ENCODE results near the gene C1QB. TPM values are rescaled to one million over a fixed set of nuclear protein-coding genes. Genes with fewer than 3 reads are reported as not detected.

C1QB gene
- 100 to 1,000 TPM; 106 to 151 TPM for total RNA-seq

- 81% methylated on average over 12 of the region's 13 CpGs for WGBS
- Histone ChIP-seq H3K36me3 (no peaks in the 10 kb centered on the region), H3K27me3 (replicated peaks; ENCODE audit: insufficient read depth) (no peaks in the 10 kb centered on the region), H3K27ac (no peak within 1 kb of the TSS), H3K4me1 (replicated peaks) (no peaks in the 10 kb centered on the region), H3K9me3 (no peaks in the 10 kb centered on the region), H3K4me3 (no peak within 1 kb of the TSS)
- intact Hi-C loops (cut with DNase I), result no loop called here
- no peak for DNase-seq (ENCODE audit: low spot score)
- TF ChIP-seq POLR2A (IDR thresholded peaks at IDR 0.05) (no peak), CTCF (IDR thresholded peaks at IDR 0.05) (no peak), POLR2AphosphoS5 (IDR thresholded peaks at IDR 0.05) (no peak)
Measured at GRCh38 chr1:22652881-22653316, at the start of gene C1QB. C1QB (plus strand) TSS chr1:22653236; CDS start chr1:22659463, 6,227 bp downstream.

- TF ChIP-seq CTCF (IDR thresholded peaks at IDR 0.05), result no peak
- TF ChIP-seq POLR2AphosphoS5 (IDR thresholded peaks at IDR 0.05), result no peak
- no peak for TF ChIP-seq POLR2A (IDR thresholded peaks at IDR 0.05)
- no peak overlapping the region for H3K27ac ChIP-seq
- H3K36me3 ChIP-seq, result no peaks in the 10 kb centered on the region
- no peak for DNase-seq (ENCODE audit: low spot score)
- H3K4me1 ChIP-seq (replicated peaks), result no peaks in the 10 kb centered on the region
- peaks cover 8% of the 10 kb centered on the region for H3K27me3 ChIP-seq (replicated peaks; ENCODE audit: insufficient read depth)
- no peak overlapping the region for H3K4me3 ChIP-seq
- intact Hi-C loops (cut with DNase I), result no loop called here
- WGBS, result 41% methylated on average over 4 of the region's 4 CpGs
- H3K9me3 ChIP-seq, result no peaks in the 10 kb centered on the region
Measured at GRCh38 chr1:22606161-22606560, 46.9 kb upstream of the C1QB start.

- WGBS, result 5% methylated on average over 10 of the region's 10 CpGs
- Histone ChIP-seq H3K4me3 (no peak overlapping the region), H3K27me3 (replicated peaks; ENCODE audit: insufficient read depth) (peaks cover 8% of the 10 kb centered on the region), H3K27ac (no peak overlapping the region), H3K36me3 (no peaks in the 10 kb centered on the region), H3K4me1 (replicated peaks) (no peaks in the 10 kb centered on the region), H3K9me3 (no peaks in the 10 kb centered on the region)
- no peak for DNase-seq (ENCODE audit: low spot score)
- intact Hi-C loops (cut with DNase I), result no loop called here
- TF ChIP-seq POLR2A (IDR thresholded peaks at IDR 0.05) (no peak), POLR2AphosphoS5 (IDR thresholded peaks at IDR 0.05) (no peak), CTCF (IDR thresholded peaks at IDR 0.05) (no peak)
Measured at GRCh38 chr1:22607154-22607553, 45.9 kb upstream of the C1QB start.

GRCh38 chr1:22608361-22608760 is 44.7 kb upstream of the C1QB start:
- no peak for DNase-seq (ENCODE audit: low spot score)
- no peak overlapping the region for H3K4me3 ChIP-seq
- no peak for TF ChIP-seq POLR2A (IDR thresholded peaks at IDR 0.05)
- no peak for TF ChIP-seq CTCF (IDR thresholded peaks at IDR 0.05)
- TF ChIP-seq POLR2AphosphoS5 (IDR thresholded peaks at IDR 0.05), result no peak
- H3K27me3 ChIP-seq (replicated peaks; ENCODE audit: insufficient read depth), result peaks cover 8% of the 10 kb centered on the region
- WGBS, result 76% methylated on average over 3 of the region's 3 CpGs
- H3K9me3 ChIP-seq, result no peaks in the 10 kb centered on the region
- H3K4me1 ChIP-seq (replicated peaks), result no peaks in the 10 kb centered on the region
- H3K27ac ChIP-seq, result no peak overlapping the region
- H3K36me3 ChIP-seq, result no peaks in the 10 kb centered on the region
- intact Hi-C loops (cut with DNase I), result no loop called here

- H3K36me3 ChIP-seq, result no peaks in the 10 kb centered on the region
Measured at GRCh38 chr1:22609291-22609690, 43.7 kb upstream of the C1QB start.

More at GRCh38 chr1:22609291-22609690, 43.7 kb upstream of the C1QB start:
- intact Hi-C loops (cut with DNase I), result no loop called here
- Histone ChIP-seq H3K4me1 (replicated peaks) (no peaks in the 10 kb centered on the region), H3K27ac (no peak overlapping the region), H3K4me3 (no peak overlapping the region), H3K9me3 (no peaks in the 10 kb centered on the region), H3K27me3 (replicated peaks; ENCODE audit: insufficient read depth) (peaks cover 8% of the 10 kb centered on the region)
- 17% methylated on average over 6 of the region's 6 CpGs for WGBS
- TF ChIP-seq POLR2AphosphoS5 (IDR thresholded peaks at IDR 0.05) (no peak), POLR2A (IDR thresholded peaks at IDR 0.05) (no peak), CTCF (IDR thresholded peaks at IDR 0.05) (no peak)
- no peak for DNase-seq (ENCODE audit: low spot score)

Measured in prostate gland (tissue), 2 donors.